HepG2 (cell line): ENCODE measurements around the gene BAHD1. TPM values are rescaled to one million over a fixed set of nuclear protein-coding genes. Genes with fewer than 3 reads are reported as not detected.

Source experiments
- MIXL1 ChIP-seq: IDR thresholded peaks from 2 replicates; pipeline ENCODE4 v1.6.1; 2016
- NCOA5 ChIP-seq: sonication (generic); formaldehyde crosslinking; IDR thresholded peaks from 2 replicates; pipeline ENCODE4 v1.4.0; 2020; ENCODE audit warnings: missing genetic modification reagents
- PITX1 ChIP-seq: sonication (generic); formaldehyde crosslinking; IDR thresholded peaks from 2 replicates; pipeline ENCODE4 v1.5.1; 2020; ENCODE audit warnings: mild to moderate bottlenecking, missing genetic modification reagents
- RORA ChIP-seq: sonication (generic); formaldehyde crosslinking; IDR thresholded peaks from 2 replicates; pipeline ENCODE4 v1.5.0; 2020; ENCODE audit warnings: mild to moderate bottlenecking, missing genetic modification reagents, moderate library complexity
- TEAD3 ChIP-seq: optimal IDR thresholded peaks from 2 replicates; pipeline ENCODE3; 2016; ENCODE audit warnings: borderline replicate concordance
- ZBTB20 ChIP-seq: sonication (generic); formaldehyde crosslinking; IDR thresholded peaks from 2 replicates; pipeline ENCODE4 v1.8.1; 2023; ENCODE audit warnings: missing genetic modification reagents, low read depth, mild to moderate bottlenecking, borderline replicate concordance
- ZBTB40 ChIP-seq, 2 experiments: fragments of 450-650 bp in 1 of 2; sonication (generic) in 1 of 2; formaldehyde crosslinking in 1 of 2; IDR thresholded peaks; 2 replicates each; pipeline versions ENCODE4 v1.6.1 to v1.8.0; 2016 to 2022; ENCODE audit warnings: antibody characterized with exemption in 1 of 2, mild to moderate bottlenecking in 1 of 2, missing genetic modification reagents in 1 of 2
- ZNF318 ChIP-seq: sonication (generic); formaldehyde crosslinking; IDR thresholded peaks from 2 replicates; pipeline ENCODE4 v1.4.0; 2020; ENCODE audit warnings: mild to moderate bottlenecking, missing genetic modification reagents
- ZNF335 ChIP-seq: sonication (generic); formaldehyde crosslinking; IDR thresholded peaks from 2 replicates; pipeline ENCODE4 v1.4.0; 2020; ENCODE audit warnings: missing genetic modification reagents
- ZNF883 ChIP-seq: sonication (generic); formaldehyde crosslinking; IDR thresholded peaks from 2 replicates; pipeline ENCODE4 v1.5.1; 2020; ENCODE audit warnings: mild to moderate bottlenecking, missing genetic modification reagents; ENCODE audit errors: not compliant biosample characterization
- polyA plus RNA-seq, 8 experiments: library from polyadenylated mRNA; depleted of rRNA in 3 of 8; stranded (reverse) in 7 of 8; unstranded in 1 of 8; fragments of >200 nt; fragmentation: Illumina TruSeq in 4 of 8; extraction: Trizol in 4 of 8; gene quantifications; 2 replicates each; pipeline versions ENCODE4 v1.2.1 to v1.2.3, GENCODE V29; 2011 to 2016; ENCODE audit warnings: low read depth in 4 of 8, missing spikeins in 1 of 8, mixed read lengths in 1 of 8; ENCODE audit not compliant: insufficient read depth in 1 of 8
- total RNA-seq, 5 experiments: library from RNA; depleted of rRNA; stranded (reverse); fragments of >200 nt; fragmentation: Illumina TruSeq; extraction: Trizol; gene quantifications; 2 replicates each; pipeline ENCODE4 v1.2.3, GENCODE V29; 2016; ENCODE audit warnings: low read depth in 1 of 5

The BAHD1 gene
- total and polyA plus RNA-seq, 2 of the 13 experiments (the other 11 are each of a cell fraction or from before 2014, with no cell fraction given) = 3.3 to 8.7 TPM

DNA sequence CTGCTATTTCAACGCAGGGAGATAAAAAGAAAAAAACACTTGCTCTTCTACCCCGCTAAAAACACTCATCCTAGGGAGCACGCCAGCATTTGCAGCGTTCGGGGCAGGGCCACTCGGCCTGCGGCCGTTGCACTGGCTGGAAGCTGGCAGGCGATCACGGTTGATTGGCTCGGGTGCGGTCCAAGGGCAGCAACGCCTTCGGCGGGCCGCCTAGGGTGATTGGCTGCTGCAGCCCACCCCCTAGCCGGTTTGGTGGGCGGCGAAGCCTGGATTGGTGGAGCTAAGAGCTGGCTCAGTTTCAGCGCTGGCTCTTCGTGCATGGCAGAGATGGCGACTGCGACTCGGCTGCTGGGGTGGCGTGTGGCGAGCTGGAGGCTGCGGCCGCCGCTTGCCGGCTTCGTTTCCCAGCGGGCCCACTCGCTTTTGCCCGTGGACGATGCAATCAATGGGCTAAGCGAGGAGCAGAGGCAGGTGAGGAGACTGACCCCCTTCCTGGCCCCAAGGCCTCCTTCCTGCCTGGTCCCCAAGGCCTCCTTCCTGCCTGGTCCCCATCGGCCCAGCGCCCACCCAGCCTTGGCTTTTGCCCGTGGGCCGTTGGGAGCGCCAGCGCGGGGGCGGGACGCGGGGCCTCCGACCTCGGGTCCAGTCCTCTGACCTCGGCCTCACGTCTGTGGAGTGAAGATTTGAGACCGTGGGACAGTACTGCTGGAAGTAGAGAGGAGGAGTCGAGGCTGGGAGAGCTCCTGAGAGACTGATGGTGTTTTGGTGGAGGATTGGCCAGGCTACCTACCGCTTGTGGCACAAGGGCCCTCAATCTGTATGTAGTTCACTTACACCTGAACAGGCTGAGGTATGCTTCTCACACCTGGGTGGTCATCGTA, 35.0 kb upstream of the BAHD1 start, which contains the start of gene IVD (continued):
- TF ChIP-seq ZNF335 (CRISPR knock-in tag) = peak; percentile 52
- peak; percentile 80; the same call in 1 of the 2 replicates for TF ChIP-seq PITX1
- TF ChIP-seq RORA (CRISPR knock-in tag) = no peak
- TF ChIP-seq NCOA5 = no peak
- TF ChIP-seq ZBTB20 (CRISPR knock-in tag) = peak; percentile 65; the same call in 1 of the 2 replicates
- TF ChIP-seq ZNF883 (CRISPR knock-in tag) = peak; percentile 86
- no peak for TF ChIP-seq MIXL1 (CRISPR knock-in tag)
- no peak for TF ChIP-seq ZNF318
- no peak for TF ChIP-seq ZBTB40 (IDR thresholded peaks at IDR 0.05)
- TF ChIP-seq ZBTB40 (CRISPR knock-in tag; IDR thresholded peaks at IDR 0.05) = peak; percentile 50; the same call in 1 of the 2 replicates
- TF ChIP-seq TEAD3 (CRISPR knock-in tag) = no peak
